Caco-2 (cell line): ENCODE measurements around the gene PLXDC2. TPM values are rescaled to one million over a fixed set of nuclear protein-coding genes. Genes with fewer than 3 reads are reported as not detected.

Experiments
- BruUV-seq: library from RNA; stranded (reverse); fragments of 400-500 nt; replicated peaks from 2 replicates; lab custom pipeline; 2021; lab: Mats Ljungman, UMichigan
- CTCF ChIA-PET: fragments of 300-600 bp; sonication (Branson Sonifier 250); formaldehyde crosslinking; loops from one replicate; lab custom pipeline; 2022; ENCODE audit warnings: antibody characterized with exemption; lab: Charles Lee
- POLR2A ChIA-PET: fragments of 300-600 bp; sonication (Branson Sonifier 250); formaldehyde crosslinking; loops from one replicate; lab custom pipeline; 2022; ENCODE audit warnings: antibody characterized with exemption; lab: Charles Lee
- DNase-seq, 2 experiments: peaks; one replicate each; pipeline versions ENCODE4 v3.0.0 to v3.0.0-alpha.2; 2020 to 2022
- H3K27me3 ChIP-seq: replicated peaks from 2 replicates; pipeline ENCODE4 v1.6.0; 2011; ENCODE audit warnings: low read length; ENCODE audit not compliant: control insufficient read depth, insufficient read depth
- H3K36me3 ChIP-seq: 2 replicates; pipeline ENCODE4 v1.5.1; 2011; ENCODE audit warnings: low read length; ENCODE audit not compliant: control insufficient read depth, insufficient read depth
- H3K4me1 ChIP-seq: fragments of 250-450 bp; sonication (Bioruptor Pico); 2 replicates; pipeline ENCODE4 v1.5.1; 2020; ENCODE audit warnings: mild to moderate bottlenecking
- H3K4me3 ChIP-seq: 2 replicates; pipeline ENCODE4 v1.5.1; 2011; ENCODE audit warnings: low read depth, mild to moderate bottlenecking, control low read depth, low read length
- H3K9me3 ChIP-seq: fragments of 250-450 bp; sonication (Bioruptor Pico); 2 replicates; pipeline ENCODE4 v1.5.1; 2020; ENCODE audit warnings: mild to moderate bottlenecking, moderate library complexity
- H3K27ac Mint-ChIP-seq: one replicate; pipeline ENCODE4 v1.8.0; 2022; ENCODE audit warnings: mixed read lengths; ENCODE audit not compliant: unreplicated experiment
- H3K27me3 Mint-ChIP-seq: one replicate; pipeline ENCODE4 v1.8.0; 2022; ENCODE audit warnings: mixed read lengths; ENCODE audit not compliant: insufficient read depth, unreplicated experiment
- H3K36me3 Mint-ChIP-seq: one replicate; pipeline ENCODE4 v1.8.0; 2022; ENCODE audit warnings: mild to moderate bottlenecking, mixed read lengths; ENCODE audit not compliant: insufficient read depth, unreplicated experiment
- H3K4me1 Mint-ChIP-seq: one replicate; pipeline ENCODE4 v1.8.0; 2022; ENCODE audit warnings: low read depth, mixed read lengths; ENCODE audit not compliant: unreplicated experiment
- H3K4me3 Mint-ChIP-seq: one replicate; pipeline ENCODE4 v1.8.0; 2022; ENCODE audit warnings: mild to moderate bottlenecking, moderate library complexity, mixed read lengths; ENCODE audit not compliant: unreplicated experiment
- H3K9me3 Mint-ChIP-seq: one replicate; pipeline ENCODE4 v1.8.0; 2022; ENCODE audit warnings: mixed read lengths; ENCODE audit not compliant: unreplicated experiment
- intact Hi-C: fragments of 100-400 bp; cut with micrococcal nuclease; formaldehyde crosslinking; loops from one replicate; pipeline ENCODE4 v1.10.0; 2022; ENCODE audit not compliant: unreplicated experiment
- total RNA-seq: library from RNA; stranded (reverse); gene quantifications from 2 replicates; pipeline ENCODE4 v1.2.3, GENCODE V29; 2022
- TF ChIP-seq, protein P1 (sequence below), 2 experiments: fragments of 200-600 bp in 1 of 2; IDR thresholded peaks; 1 replicate in 1 of 2; 2 replicates in 1 of 2; pipeline versions ENCODE4 v1.5.1 to v1.8.0; 2011 to 2022; ENCODE audit warnings: antibody characterized with exemption in 1 of 2, control low read depth in 1 of 2, inconsistent platforms in 1 of 2, low read depth in 1 of 2, low read length in 1 of 2, mild to moderate bottlenecking in 1 of 2, moderate library complexity in 1 of 2; ENCODE audit not compliant: insufficient read depth in 1 of 2, severe bottlenecking in 1 of 2, unreplicated experiment in 1 of 2

The PLXDC2 gene
- total RNA-seq, 1 experiment from 2014 or later = 0.54 TPM

DNA sequence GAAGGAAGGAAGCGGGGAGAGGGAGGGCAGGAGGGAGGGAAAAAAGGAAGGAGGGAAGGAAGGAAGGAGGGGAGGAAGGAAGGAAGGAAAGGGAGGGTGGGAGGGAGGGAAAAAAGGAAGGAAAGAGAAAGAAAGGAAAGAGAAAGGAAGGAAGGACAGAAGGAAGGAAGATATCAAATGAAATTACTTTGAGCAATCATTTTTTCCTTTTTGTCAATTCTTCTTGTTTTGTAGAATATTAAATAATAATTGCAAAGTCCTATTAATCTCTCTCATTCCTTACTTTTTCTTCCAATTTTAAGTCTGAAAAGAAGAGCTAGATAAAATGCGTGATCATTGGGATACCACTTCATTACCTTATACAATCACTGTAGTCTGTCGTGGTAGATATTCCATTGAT lies 117.5 kb downstream of the PLXDC2 start:
- TF ChIP-seq, protein P1, sequence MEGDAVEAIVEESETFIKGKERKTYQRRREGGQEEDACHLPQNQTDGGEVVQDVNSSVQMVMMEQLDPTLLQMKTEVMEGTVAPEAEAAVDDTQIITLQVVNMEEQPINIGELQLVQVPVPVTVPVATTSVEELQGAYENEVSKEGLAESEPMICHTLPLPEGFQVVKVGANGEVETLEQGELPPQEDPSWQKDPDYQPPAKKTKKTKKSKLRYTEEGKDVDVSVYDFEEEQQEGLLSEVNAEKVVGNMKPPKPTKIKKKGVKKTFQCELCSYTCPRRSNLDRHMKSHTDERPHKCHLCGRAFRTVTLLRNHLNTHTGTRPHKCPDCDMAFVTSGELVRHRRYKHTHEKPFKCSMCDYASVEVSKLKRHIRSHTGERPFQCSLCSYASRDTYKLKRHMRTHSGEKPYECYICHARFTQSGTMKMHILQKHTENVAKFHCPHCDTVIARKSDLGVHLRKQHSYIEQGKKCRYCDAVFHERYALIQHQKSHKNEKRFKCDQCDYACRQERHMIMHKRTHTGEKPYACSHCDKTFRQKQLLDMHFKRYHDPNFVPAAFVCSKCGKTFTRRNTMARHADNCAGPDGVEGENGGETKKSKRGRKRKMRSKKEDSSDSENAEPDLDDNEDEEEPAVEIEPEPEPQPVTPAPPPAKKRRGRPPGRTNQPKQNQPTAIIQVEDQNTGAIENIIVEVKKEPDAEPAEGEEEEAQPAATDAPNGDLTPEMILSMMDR (IDR thresholded peaks at IDR 0.05; ENCODE audit: insufficient read depth in 1 of 2, low read depth in 1 of 2, low read length in 1 of 2, severe bottlenecking in 1 of 2, unreplicated experiment in 1 of 2) = no peak
- BruUV-seq = no TSS peak
- H3K27ac Mint-ChIP-seq = no peak overlapping the region
- no peak overlapping the region for H3K4me3 Mint-ChIP-seq
- H3K27me3 ChIP-seq = no peaks in the 10 kb centered on the region
- no peaks in the 10 kb centered on the region for H3K4me1 ChIP-seq
- H3K4me1 Mint-ChIP-seq = no peaks in the 10 kb centered on the region
- H3K27me3 Mint-ChIP-seq = no peaks in the 10 kb centered on the region
- intact Hi-C loops = no loop called here
- H3K9me3 Mint-ChIP-seq = no peaks in the 10 kb centered on the region
- no peak overlapping the region for H3K4me3 ChIP-seq
- DNase-seq = no peak
- no peaks in the 10 kb centered on the region for H3K36me3 ChIP-seq
- ChIA-PET CTCF (no interaction called here), POLR2A (no interaction called here)
- no peaks in the 10 kb centered on the region for H3K36me3 Mint-ChIP-seq
- H3K9me3 ChIP-seq = no peaks in the 10 kb centered on the region

DNA sequence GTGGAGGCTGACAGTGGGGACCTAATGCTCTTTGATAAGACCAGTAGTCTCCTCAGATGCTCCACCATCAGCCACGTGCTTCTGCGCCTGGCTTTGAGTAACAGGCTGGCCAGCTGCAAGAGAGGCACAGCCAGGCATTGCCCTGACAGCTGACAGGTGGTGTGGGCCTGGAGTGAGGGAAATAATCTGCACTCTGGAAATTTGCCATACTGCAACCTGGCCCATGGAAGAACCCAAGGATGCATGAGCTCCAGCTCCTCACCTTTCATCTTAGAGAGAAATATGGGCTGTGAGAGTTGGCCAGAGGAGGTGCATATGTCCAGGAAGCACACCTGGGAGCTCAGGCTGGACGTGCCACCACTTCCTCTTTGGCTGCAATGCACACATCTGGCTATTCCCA lies 118.9 kb downstream of the PLXDC2 start:
- Mint-ChIP-seq H3K36me3 (no peaks in the 10 kb centered on the region), H3K27ac (no peak overlapping the region), H3K4me3 (no peak overlapping the region), H3K4me1 (no peaks in the 10 kb centered on the region), H3K9me3 (no peaks in the 10 kb centered on the region), H3K27me3 (no peaks in the 10 kb centered on the region)
- ChIA-PET CTCF (no interaction called here), POLR2A (no interaction called here)
- no peaks in the 10 kb centered on the region for H3K27me3 ChIP-seq
- intact Hi-C loops = no loop called here
- H3K4me1 ChIP-seq = no peaks in the 10 kb centered on the region
- TF ChIP-seq, protein P1 (IDR thresholded peaks at IDR 0.05; ENCODE audit: insufficient read depth in 1 of 2, low read depth in 1 of 2, low read length in 1 of 2, severe bottlenecking in 1 of 2, unreplicated experiment in 1 of 2) = no peak
- no peaks in the 10 kb centered on the region for H3K9me3 ChIP-seq
- no peak overlapping the region for H3K4me3 ChIP-seq
- BruUV-seq = no TSS peak
- no peaks in the 10 kb centered on the region for H3K36me3 ChIP-seq
- no peak for DNase-seq

- Histone ChIP-seq H3K27me3 (no peaks in the 10 kb centered on the region), H3K4me3 (no peak overlapping the region), H3K9me3 (no peaks in the 10 kb centered on the region), H3K4me1 (no peaks in the 10 kb centered on the region), H3K36me3 (no peaks in the 10 kb centered on the region)
- CTCF ChIA-PET = no interaction called here
- Mint-ChIP-seq H3K27me3 (no peaks in the 10 kb centered on the region), H3K27ac (no peak overlapping the region), H3K4me3 (no peak overlapping the region), H3K9me3 (no peaks in the 10 kb centered on the region), H3K36me3 (no peaks in the 10 kb centered on the region), H3K4me1 (no peaks in the 10 kb centered on the region)
- POLR2A ChIA-PET = no interaction called here
- no peak for DNase-seq
- intact Hi-C loops = no loop called here
- TF ChIP-seq, protein P1 (IDR thresholded peaks at IDR 0.05; ENCODE audit: insufficient read depth in 1 of 2, low read depth in 1 of 2, low read length in 1 of 2, severe bottlenecking in 1 of 2, unreplicated experiment in 1 of 2) = no peak
- no TSS peak for BruUV-seq
These were observed 120.1 kb downstream of the PLXDC2 start for GRCh38 chr10:19936289-19936688.
